Ovary (tissue), 3 donors: Measurements from ENCODE around the gene UBE2D3.
"Not testable (repeated sequence)": the region's sequence is repeated elsewhere in the genome, so short reads cannot be mapped to it uniquely, and the experiment has no call there.

Experiments
- CTCF ChIP-seq, 3 donors: fragments of 450-650 bp in 2 of 3; fragments of 200-600 bp in 1 of 3; IDR thresholded peaks; one replicate each; pipeline versions ENCODE4 v1.5.1 to v1.8.0; 2016 to 2022; ENCODE audit warnings: antibody characterized with exemption in 3 of 3, mild to moderate bottlenecking in 1 of 3
- EP300 ChIP-seq: sonication (generic); formaldehyde crosslinking; IDR thresholded peaks from one replicate; pipeline ENCODE4 v1.6.1; 2017; ENCODE audit warnings: antibody characterized with exemption
- POLR2A ChIP-seq: fragments of 450-650 bp; IDR thresholded peaks from one replicate; pipeline ENCODE4 v1.6.1; 2017; ENCODE audit warnings: antibody characterized with exemption, mild to moderate bottlenecking, moderate library complexity
- donor health status: DM: no; HTN: no; CAD: no.

DNA sequence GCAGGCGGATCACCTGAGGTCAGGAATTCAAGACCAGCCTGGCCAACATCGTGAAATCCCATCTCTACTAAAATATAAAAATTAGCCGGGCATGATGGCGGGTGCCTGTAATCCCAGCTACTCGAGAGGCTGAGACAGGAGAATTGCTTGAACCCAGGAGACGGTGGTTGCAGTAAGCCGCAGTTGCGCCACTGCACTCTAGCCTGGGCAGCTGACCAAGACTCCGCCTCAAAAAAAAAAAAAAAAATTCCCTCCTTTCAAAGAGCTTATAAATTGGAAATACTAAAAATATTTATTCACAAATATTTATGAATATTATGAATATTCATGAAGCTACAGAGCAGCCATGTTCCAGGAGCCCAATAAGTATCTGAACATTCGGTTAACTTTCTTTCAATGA, 8.3 kb downstream of the UBE2D3 start:
- not testable (repeated sequence) for TF ChIP-seq EP300; CTCF (IDR thresholded peaks at IDR 0.05); POLR2A
